NCI-H146 treated with DMSO at 0.1 percent for 48 hours (cell line): Measurements from ENCODE around the gene NASP.
A peak's percentile ranks its signal among the peaks of the same experiment; 100 is the strongest.
"Not testable (repeated sequence)": the region's sequence is repeated elsewhere in the genome, so short reads cannot be mapped to it uniquely, and the experiment has no call there.

Experiments
- DNase-seq: peaks from one replicate; lab custom pipeline; 2025; ENCODE audit not compliant: unreplicated experiment; lab: John Stamatoyannopoulos, UW

Gene NASP

DNA sequence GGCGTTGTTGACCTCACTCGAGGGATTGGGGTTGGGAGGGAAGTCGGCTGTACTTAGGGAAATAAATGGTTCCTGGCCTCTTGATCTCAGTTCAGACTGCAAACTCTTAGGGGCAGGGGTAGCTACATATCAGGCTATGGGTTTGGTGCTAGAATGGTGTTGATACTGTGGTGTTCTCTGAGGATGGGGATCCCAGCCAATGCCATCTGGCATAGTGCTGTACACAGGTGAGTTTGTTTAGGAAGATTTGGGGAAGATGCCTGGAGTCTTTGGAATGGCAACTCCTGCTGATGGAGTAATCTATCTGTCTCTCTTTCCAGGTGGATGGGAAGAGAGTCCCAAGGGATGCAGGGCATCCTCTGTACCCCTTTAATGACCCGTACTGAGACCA, 14.3 kb upstream of the NASP start:
- no peak for DNase-seq

DNA sequence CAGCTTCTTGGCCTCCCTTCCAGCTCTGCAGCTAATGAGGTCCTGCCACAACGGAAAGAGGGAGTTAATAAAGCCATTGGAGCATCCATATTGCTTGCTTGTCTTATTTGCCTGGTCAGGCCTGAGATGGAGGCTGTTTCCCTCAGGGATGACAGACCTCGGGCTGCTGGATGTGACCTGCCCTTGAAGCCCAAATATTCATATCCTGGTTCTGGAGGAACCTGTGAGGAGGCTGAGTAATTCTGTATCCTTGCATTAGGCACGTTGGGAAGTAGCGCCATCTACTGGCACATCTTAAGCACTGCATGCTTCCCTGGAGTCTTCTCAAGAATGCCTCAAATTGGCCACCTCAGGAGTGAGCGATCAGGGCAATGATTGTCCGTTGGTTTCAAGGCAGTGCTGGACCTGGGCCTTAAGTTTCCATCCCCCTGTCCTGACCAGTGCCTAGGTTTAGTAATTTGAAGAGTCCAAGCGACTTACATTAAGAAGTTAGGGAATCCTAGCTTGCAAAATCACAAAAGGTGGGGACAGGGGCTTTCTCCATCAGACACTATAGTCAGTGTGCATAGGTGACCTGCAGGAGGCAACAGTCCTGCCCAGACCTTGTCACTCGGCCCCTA, 13.8 kb upstream of the NASP start:
- peak; percentile 23 for DNase-seq

DNA sequence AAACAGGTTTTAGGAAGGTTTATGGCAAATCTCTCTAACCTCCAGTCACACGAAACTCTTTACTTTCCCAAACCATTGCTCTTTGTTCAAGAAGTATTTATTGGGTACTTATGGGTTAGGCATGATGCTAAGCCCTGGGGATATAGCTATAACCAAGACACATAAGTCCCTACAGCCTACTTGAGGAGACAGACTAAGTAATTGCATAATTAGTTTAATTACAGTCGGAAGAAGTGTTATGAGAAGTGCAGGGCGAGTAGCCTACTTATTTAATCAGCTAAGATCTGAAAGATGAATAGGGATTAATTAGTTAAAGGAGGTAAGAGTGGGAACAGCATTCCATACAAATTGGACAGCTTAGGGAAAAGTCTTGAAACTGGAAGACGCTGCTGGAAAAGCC, 13.2 kb upstream of the NASP start:
- no peak for DNase-seq

DNA sequence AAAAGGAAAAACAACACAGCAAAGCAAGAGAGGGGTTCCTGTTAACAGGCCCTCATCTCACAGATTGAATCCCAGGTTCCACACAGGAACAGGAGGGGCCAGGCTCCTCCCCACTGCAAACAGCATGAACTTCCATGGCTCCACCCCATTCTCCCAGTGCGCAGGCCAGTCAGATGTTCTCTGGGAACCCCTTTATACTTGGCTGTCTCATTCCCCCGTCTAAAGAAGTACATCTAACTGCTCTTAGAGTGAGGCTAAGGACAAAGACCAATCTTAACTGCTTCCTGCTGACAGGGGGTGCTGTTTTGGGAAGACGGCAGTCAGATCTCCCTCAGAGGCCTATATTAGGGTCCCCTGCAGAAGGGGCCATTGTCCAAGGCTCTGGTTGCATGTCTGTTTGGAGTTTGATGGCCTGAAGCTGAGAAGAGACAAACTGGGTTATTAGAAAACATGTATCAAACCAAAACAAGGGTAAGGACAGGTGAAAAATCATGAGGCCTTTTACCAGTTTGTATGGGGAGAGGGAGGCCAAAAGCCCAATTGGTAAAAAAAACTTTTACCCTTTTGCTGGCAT, 10.5 kb upstream of the NASP start:
- DNase-seq: no peak

DNA sequence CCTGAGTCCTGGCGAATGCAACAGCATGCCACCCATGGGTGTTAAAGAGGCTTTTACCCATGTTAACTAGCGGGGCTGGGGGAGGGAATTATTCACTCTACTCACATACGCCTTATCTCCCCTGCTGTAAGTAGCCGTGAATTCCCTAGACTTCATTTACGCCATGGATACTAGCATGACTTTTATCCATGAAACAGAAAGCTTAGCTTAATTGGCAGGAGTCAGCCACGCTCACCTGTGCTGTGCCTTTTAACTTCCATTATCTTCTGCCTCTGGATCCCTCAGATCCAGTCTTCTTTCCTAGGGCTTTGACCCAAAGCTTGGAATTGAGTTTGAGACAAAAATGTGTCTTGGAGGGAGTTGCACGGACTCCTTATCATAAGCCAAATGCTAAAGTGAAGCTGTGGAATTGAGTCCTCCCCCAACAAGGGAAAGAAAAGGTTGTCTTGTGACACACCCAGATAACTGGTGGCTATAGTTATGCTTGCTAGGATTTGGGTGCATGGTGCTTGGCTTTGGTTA, 9.7 kb upstream of the NASP start:
- no peak for DNase-seq

DNA sequence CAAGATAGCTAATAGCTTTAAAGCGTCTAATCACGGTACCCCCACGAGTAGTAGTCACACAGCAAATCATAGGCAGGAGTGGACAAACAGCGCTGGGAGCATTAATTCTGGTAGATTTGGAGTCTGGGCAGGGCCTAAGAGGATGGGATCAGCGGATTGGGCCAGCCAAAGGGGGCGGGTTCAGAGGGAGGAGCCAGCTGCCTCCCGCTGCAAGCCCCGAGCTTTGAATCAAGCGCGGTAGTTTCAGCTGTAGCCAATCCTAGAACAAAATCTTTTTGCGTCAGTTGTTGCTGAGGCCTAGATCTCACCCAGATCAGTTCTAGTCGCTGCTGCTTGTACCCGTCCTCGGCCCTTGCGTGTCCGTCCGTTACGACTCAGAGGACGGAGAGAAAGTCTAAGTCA, 576 bp upstream of the NASP start:
- DNase-seq: peak; percentile 86

DNA sequence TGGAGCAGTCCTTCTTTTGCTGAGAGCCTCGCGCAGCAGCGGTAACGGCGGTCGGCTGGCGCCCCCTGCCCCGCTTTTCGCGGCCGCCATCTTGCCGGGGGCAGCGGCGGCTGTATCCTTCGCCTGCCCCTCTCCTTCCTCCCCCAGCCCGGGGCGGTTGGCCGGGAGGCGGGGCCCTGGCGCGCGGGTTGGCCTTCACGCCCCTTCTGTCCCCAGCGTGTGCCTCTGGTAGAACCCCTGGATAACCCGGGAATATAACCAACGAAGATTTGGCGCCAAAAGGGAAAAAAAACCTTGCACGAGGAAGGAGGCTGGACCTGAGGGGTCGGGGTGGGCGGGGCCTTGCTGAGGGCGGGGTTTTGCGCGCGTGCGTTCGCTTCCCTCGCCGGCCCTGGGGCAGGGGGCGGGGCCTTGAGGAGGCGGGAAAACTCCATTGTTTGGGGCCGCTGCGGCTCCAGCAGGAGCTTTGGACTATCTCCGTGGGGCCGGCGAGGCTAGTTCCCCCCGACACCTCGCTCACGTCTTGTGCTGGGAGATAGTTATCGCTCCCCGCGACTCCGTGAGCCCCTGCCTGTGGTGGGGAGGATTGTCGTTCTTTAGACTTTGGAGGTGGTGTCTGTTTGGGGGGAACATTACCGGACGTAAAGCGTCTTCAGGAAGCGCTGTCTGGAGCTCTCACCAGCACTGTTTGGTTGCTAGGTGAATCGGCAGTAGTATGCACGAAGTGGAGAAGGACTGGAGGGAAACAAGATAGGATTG, 689 bp downstream of the NASP start:
- DNase-seq: peak; percentile 65

DNA sequence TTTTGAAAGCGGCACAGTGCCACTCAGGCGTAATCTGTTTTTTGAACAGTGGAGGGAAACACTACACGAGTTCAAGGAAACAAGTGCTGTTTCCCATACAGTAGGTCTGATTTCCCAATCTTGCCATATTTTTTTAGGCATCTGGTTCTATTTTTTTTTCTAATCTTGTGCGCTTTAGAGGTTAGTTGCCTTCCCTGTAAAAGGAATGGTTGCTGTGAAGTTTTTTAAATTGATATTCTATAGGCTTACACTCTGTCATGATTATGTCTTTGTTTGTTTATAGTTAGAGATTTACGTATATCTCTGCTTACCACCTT, 1.2 kb downstream of the NASP start:
- no peak for DNase-seq

DNA sequence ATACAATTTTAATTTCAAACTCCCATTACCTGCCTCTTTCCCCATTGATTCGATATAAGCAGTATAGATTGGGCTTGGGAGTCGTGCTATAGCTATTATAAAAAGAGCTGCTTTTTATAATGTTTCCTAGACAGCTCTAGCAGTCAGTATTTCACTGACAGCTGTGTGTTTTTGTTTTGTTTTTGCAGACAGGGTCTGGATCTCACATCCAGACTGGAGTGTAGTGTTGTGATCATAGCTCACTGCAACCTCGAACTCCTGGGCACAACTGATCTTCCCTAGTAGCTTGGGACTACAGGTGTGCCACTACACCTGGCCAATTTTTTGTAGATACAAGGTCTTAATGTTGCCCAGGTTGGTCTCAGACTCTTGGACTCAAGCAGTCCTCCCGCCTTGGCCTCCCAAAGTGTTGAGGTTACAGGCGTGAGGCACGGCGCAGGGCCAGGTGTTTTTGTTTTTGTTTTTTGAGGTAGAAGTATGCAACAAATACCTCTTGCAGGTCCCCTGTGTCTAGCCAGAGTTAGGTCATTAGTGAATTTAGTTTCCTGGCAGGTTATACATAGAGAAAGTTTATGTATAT, 1.7 kb downstream of the NASP start:
- no peak for DNase-seq

DNA sequence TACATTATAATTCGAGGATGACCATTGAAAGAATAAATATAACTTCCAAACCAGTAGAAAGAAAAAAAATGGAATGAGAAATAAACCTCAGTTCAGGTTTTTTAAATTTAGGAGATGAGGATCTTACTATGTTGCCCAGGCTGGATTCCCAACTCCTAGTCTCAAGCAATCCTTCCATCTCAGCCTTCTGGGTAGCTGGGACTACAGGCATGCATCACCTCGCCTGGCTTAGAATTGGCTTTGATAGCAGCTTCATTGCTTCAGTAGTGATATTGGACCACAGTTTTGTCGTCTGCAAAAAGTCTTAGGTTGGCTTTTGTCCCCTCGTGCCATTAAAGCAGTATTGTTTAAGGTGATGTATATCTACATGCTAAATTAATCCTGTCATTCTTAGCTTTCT, 2.9 kb downstream of the NASP start:
- DNase-seq: no peak

DNA sequence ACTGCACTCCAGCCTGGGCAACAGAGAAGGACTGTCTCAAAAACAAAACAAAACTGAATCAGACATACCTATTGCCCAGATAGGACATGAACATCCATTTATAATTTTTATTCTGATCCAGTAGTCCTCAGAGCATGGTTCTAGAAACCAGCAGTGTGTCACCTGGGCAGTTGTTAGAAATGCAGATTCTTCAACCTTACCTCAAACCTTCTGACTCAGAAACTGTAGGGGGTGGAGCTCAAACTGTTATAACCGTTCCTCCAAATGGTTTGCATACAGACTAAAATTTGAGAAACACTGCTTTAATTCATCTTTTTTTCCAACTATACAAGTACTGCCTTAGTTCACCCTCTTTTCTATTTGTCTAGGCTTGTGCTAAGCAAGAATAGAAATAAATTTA, 6.0 kb downstream of the NASP start:
- no peak for DNase-seq

DNA sequence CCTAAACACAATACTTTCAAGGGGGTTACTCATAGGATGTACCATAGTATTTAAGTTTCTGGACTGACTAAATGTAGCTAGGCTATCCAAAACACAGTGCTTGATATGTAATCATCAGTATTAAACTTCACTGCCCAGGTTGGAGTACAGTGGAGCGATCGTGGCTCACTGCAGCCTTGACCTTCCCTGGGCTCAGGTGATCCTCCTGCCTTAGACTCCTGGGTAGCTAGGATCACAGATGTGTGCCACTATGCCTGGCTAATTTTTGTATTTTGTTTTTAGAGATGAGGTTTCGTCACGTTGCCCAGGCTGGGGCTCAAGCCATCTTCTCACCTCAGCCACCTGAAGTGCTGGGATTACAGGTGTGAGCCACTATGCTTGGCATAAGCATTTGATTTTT, 10.6 kb downstream of the NASP start:
- no peak for DNase-seq

DNA sequence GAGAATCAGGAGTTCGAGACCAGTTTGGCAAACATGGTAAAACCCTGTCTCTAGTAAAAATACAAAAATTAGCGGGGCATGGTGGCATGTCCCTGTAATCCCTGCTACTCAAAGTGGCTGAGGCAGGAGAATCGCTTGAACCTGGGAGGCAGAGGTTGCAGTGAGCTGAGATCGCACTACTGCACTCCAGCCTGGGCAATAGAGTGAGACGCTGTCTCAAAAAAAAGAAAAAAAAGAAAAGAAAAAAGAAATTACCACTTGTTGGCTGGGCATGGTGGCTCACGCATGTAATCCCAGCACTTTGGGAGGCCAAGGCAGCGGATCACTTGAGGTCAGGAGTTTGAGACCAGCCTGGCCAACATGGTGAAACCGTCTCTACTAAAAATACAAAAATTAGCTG, 12.9 kb downstream of the NASP start:
- not testable (repeated sequence) for DNase-seq

DNA sequence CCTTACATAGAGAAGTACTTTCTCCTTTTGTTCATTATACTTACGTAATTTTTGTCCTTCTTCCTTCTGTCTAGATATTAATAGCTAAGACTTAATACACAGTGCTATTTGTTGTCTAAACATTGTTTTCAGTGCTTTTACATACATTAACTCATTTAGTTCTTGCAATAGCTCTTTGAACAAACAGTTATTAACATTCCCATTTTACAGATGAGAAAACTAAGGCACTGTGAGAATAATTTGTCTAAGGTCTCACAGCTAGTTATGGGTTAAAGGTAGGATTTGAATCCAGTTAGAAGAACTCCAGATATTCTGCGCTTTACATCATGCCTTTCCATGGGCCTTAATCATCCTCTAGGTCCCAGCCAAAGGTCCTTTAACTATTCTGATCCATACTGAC, 20.4 kb downstream of the NASP start:
- DNase-seq: no peak

DNA sequence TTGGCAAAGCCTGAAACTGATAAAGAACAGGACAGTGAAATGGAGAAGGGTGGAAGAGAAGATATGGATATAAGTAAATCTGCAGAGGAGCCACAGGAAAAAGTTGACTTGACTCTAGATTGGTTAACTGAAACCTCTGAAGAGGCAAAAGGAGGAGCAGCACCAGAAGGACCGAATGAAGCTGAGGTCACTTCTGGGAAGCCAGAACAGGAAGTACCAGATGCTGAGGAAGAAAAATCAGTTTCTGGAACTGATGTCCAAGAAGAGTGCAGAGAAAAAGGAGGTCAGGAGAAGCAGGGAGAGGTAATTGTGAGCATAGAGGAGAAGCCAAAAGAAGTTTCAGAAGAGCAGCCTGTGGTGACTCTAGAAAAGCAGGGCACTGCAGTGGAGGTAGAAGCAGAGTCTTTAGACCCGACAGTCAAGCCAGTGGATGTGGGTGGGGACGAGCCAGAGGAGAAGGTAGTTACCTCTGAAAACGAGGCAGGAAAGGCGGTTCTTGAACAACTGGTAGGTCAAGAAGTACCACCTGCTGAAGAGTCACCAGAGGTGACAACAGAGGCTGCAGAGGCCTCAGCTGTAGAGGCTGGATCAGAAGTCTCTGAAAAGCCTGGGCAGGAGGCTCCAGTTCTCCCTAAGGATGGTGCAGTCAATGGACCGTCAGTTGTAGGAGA, 23.7 kb downstream of the NASP start:
- no peak for DNase-seq

DNA sequence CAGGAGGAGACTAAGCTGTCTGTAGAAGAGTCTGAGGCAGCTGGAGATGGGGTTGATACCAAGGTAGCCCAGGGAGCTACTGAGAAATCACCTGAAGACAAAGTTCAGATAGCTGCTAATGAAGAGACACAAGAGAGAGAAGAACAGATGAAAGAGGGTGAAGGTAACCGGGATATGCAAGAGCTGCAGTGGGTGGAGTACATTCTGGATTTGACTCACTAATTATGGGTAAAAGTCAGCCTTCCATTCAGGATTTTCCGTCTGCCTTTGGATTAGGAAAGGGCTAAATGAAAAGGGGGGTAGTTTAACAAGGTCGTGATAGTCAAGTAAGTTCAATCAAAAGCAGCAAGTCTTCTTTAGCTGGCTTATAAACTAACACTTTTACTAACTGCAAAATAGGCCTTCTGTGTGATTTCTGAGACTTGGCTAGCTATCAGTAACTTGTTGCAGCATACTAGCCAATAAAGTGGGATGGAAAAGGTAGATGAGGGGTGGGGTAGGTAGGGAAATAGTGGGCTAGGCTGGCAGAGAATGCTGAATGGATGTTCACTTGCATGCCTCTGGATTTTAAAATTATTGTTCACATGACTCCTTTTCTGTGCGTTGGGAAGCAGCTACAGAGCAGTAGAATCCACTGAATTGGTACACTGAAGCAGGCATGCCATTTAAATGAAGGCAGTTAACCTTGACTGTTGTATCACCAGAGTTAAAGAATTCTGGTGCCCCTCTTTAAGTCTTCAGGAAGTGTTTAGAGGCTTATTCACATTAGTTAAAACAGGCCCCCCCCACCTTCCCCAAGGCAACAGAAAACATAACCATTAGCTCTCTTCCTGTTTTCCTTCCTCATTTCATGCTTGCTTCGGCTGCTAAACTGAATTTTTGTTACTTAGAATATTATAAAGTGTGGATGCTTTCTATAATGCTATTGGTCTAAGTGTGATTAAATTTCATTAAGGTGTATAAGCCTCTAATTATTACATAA, 24.6 kb downstream of the NASP start:
- no peak for DNase-seq

DNA sequence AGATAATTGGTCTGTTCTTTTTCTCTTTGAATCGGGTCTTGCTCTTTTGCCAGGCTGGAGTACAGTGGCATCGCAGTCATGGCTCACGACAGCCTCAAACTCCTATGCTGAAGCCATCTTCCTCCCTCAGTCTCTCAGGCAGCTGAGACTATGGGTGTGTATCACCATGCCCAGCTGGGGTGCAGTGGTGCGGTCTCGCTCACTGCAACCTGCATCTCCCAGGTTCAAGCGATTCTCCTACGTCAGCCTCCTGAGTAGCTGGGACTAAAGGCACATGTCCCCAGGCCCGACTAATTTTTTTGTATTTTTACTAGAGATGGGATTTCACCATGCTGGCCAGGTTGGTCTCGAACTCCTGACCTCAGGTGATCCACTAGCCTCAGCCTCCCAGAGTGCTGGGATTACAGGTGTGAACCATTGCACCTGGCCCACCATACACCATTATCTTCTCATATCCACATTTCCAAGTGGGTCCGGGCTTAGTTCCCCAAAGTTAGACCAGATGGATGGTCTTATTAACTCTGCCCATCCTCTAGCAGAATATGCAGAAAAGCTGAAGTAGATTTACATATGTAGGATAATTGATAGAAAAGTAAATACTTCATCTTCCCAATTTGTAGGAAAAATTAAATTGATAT, 26.9 kb downstream of the NASP start:
- DNase-seq: no peak

DNA sequence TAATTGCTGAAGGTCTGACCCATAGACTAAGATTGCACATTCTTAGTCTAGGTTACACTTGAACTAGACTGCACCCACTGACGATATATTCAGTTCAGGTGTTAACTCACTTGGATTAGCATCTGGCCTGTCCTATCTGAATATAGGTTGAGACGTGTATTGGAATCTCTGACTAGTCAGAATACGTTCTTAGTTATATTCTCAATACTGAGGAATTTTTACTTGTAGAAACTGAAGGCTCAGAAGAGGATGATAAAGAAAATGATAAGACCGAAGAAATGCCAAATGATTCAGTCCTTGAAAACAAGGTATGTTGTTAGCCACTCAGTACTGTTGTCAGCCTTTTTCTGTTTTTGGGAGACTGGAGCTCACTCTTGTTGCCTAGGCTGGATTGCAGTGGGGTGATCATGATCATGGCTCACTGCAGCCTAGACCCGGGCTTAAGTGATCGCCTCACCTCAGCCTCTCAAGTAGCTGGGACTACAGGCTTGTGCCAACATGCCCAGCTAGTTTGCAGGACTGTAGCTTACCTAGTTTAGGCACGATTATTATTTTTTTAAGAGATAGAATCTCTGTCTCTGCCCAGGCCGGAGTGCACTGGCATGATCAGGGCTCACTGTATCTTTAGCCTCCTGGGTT, 29.2 kb downstream of the NASP start:
- no peak for DNase-seq

DNA sequence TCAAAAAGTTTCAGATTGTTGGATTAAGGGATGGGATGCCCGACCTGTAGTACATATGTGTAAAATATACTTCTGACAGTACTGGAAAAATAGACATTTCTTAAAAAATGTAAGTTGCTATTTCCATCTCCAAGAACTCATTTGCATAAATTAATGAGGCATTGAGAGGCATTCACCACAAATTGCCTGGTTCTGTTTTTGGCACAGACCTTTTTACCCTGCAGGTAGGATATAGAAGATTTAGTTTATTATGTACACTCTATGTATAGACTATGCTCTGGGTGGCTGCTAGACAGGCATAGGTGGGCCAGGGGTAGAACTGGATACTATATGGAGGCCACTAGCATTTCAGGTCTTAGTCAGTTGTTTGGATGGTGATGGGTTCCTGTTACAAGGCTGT, 32.0 kb downstream of the NASP start:
- DNase-seq: no peak

DNA sequence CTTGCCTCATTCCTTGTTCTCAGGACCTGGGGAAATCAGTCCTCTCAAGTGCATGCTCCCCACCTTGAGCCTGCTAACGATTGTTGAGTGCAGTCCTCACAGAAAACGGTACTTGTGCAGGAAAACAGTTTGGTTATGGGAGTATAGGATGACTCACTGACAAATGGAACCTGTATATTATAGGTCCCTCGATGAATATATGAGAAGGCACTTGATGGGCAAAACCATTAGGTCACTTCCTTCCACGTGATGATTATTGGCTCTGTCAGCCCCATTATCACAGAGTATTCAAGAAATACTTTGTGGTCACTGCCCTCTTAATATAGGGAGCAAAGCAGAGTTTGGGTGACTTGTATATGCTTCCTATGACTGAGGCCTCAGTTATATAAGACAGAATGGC, 33.8 kb downstream of the NASP start:
- no peak for DNase-seq
